Measurements from ENCODE around the gene SNTB2. TPM values are rescaled to one million over a fixed set of nuclear protein-coding genes. Genes with fewer than 3 reads are reported as not detected.

The SNTB2 gene
- total and polyA plus RNA-seq, 10 of the 15 experiments (the other 5 are each of a cell fraction or from before 2014, with no cell fraction given): 1.2 to 15.7 (median 5.0) TPM

- DNase-seq (ENCODE audit: low read depth, low spot score): no peak
- WGBS (ENCODE audit: insufficient coverage, insufficient replicate concordance, low lambda C conversion rate, missing lambda C conversion rate): 82% methylated on average over 10 of the region's 10 CpGs
- intact Hi-C loops (cut with micrococcal nuclease; ENCODE audit: unreplicated experiment): no loop called here
- Histone ChIP-seq H3K4me2 (ENCODE audit: control insufficient read depth, insufficient read depth) (no peak overlapping the region), H3K79me2 (ENCODE audit: control insufficient read depth, insufficient read depth, low read length) (peaks cover 50% of the 10 kb centered on the region), H4K20me1 (ENCODE audit: control insufficient read depth, insufficient read depth) (peaks cover 8% of the 10 kb centered on the region; the same call in 1 of the 2 replicates), H3K27ac (ENCODE audit: control insufficient read depth, insufficient read depth) (no peak overlapping the region), H3K4me1 (ENCODE audit: control insufficient read depth, insufficient read depth, low read length) (peaks cover 10% of the 10 kb centered on the region), H3K9ac (ENCODE audit: control insufficient read depth, insufficient read depth, low read length) (no peak overlapping the region), H3K27me3 (replicated peaks in 1 of 2; ENCODE audit: control insufficient read depth in 2 of 2, insufficient read depth in 2 of 2, low read length in 1 of 2) (no peaks in the 10 kb centered on the region), H3K4me3 (no peak overlapping the region), H3K9me3 (replicated peaks; ENCODE audit: control insufficient read depth, insufficient read depth, low read length) (no peaks in the 10 kb centered on the region), H3K36me3 (ENCODE audit: control insufficient read depth in 2 of 2, insufficient read depth in 2 of 2, low read length in 1 of 2) (peaks cover 40 to 47% of the 10 kb centered on the region in 2 experiments), H2AFZ (ENCODE audit: control insufficient read depth, low read depth, low read length) (no peak overlapping the region)
- ChIA-PET RAD21 (ENCODE audit: unreplicated experiment) (no interaction called here), SMC1A (ENCODE audit: uncharacterized antibody, unreplicated experiment) (interaction anchor here (1.0 to 2.5 kb wide), 2 partner anchors 12 to 100 kb away, joined by 3 to 6 read pairs; no protein-coding TSS in a partner anchor), POLR2A (no interaction called here), CTCF (no interaction called here)
- no peak for ATAC-seq
- in situ Hi-C loops (cut with MboI): no loop called here
- no peak for FAIRE-seq
- TF ChIP-seq USF1 (IDR thresholded peaks at IDR 0.05; ENCODE audit: borderline replicate concordance, extremely low read length, insufficient read depth, low read depth, low read length) (no peak), ZNF24 (IDR thresholded peaks at IDR 0.05) (no peak), EP300 (IDR thresholded peaks at IDR 0.05; ENCODE audit: borderline replicate concordance in 1 of 2, control insufficient read depth in 1 of 2, low read depth in 2 of 2, low read length in 2 of 2) (no peak), ZBED1 (IDR thresholded peaks at IDR 0.05; ENCODE audit: borderline replicate concordance) (no peak), POU2F2 (IDR thresholded peaks at IDR 0.05; ENCODE audit: borderline replicate concordance, low read depth, low read length) (no peak), TCF3 (IDR thresholded peaks at IDR 0.05; ENCODE audit: borderline replicate concordance, insufficient read depth, low read depth, low read length) (no peak), EED (IDR thresholded peaks at IDR 0.05; ENCODE audit: low read depth) (no peak), PAX5 (IDR thresholded peaks at IDR 0.05; ENCODE audit: borderline replicate concordance, low read depth, low read length) (no peak), IKZF1 (conservative IDR thresholded peaks at IDR 0.05) (no peak), BMI1 (IDR thresholded peaks at IDR 0.05; ENCODE audit: borderline replicate concordance) (no peak), TAF1 (IDR thresholded peaks at IDR 0.05; ENCODE audit: borderline replicate concordance, low read depth, low read length) (no peak)
- BruUV-seq (replicated peaks): TSS peak; percentile 54
Measured at GRCh38 chr16:69324585-69325253, 137.8 kb downstream of the SNTB2 start.
